Panc1 (cell line): Measurements from ENCODE around the gene CYP21A2. TPM values are rescaled to one million over a fixed set of nuclear protein-coding genes. Genes with fewer than 3 reads are reported as not detected.

Source experiments
- ATAC-seq: fragments of 200-7000 bp; cut with Tn5 transposase; 2 replicates; pipeline ENCODE4 v1.9.1; 2020; ENCODE audit warnings: mild to moderate bottlenecking, moderate library complexity
- BruUV-seq: library from RNA; stranded (reverse); fragments of 400-500 nt; replicated peaks from 2 replicates; lab custom pipeline; 2021; lab: Mats Ljungman, UMichigan
- CTCF ChIA-PET: fragments of 300-600 bp; sonication (Branson Sonifier 250); formaldehyde crosslinking; loops from one replicate; lab custom pipeline; 2022; ENCODE audit warnings: antibody characterized with exemption; lab: Charles Lee
- POLR2A ChIA-PET: fragments of 300-600 bp; sonication (Branson Sonifier 250); formaldehyde crosslinking; loops from one replicate; lab custom pipeline; 2022; ENCODE audit warnings: antibody characterized with exemption; lab: Charles Lee
- DNase-seq: peaks from one replicate; pipeline ENCODE4 v3.0.0-alpha.2; 2010; ENCODE audit warnings: low read depth, low spot score
- H3K27ac ChIP-seq: 2 replicates; pipeline ENCODE4 v1.5.1; 2011; ENCODE audit warnings: mild to moderate bottlenecking, low read length, inconsistent platforms
- H3K27me3 ChIP-seq: fragments of 200-500 bp; sonication (Bioruptor generic); 2 replicates; pipeline ENCODE4 v1.6.0; 2014; ENCODE audit warnings: low read length, inconsistent platforms; ENCODE audit not compliant: control insufficient read depth, insufficient read depth
- H3K36me3 ChIP-seq: fragments of 200-500 bp; sonication (Bioruptor generic); 2 replicates; pipeline ENCODE4 v1.5.1; 2014; ENCODE audit warnings: inconsistent platforms, mild to moderate bottlenecking, low read length, moderate library complexity; ENCODE audit not compliant: control insufficient read depth, insufficient read depth
- H3K4me1 ChIP-seq: 2 replicates; pipeline ENCODE4 v1.5.1; 2011; ENCODE audit warnings: inconsistent platforms, mild to moderate bottlenecking, low read length, moderate library complexity; ENCODE audit not compliant: control insufficient read depth, insufficient read depth
- H3K4me3 ChIP-seq, 2 experiments: 2 replicates each; pipeline ENCODE4 v1.5.1; 2011 to 2012; ENCODE audit warnings: low read depth in 2 of 2, low read length in 2 of 2, mild to moderate bottlenecking in 2 of 2, inconsistent platforms in 1 of 2, moderate library complexity in 1 of 2
- H3K9me3 ChIP-seq: fragments of 200-500 bp; sonication (Bioruptor generic); 2 replicates; pipeline ENCODE4 v1.5.1; 2014; ENCODE audit warnings: low read depth, mild to moderate bottlenecking, inconsistent platforms, low read length, moderate library complexity; ENCODE audit not compliant: control insufficient read depth, insufficient read depth
- CTCF ChIP-seq: fragments of 450-650 bp; IDR thresholded peaks from 2 replicates; pipeline ENCODE4 v1.5.1; 2017; ENCODE audit warnings: mild to moderate bottlenecking
- POLR2AphosphoS5 ChIP-seq: IDR thresholded peaks from 2 replicates; pipeline ENCODE4 v1.6.1; 2012; ENCODE audit warnings: mild to moderate bottlenecking, low read depth, low read length, moderate library complexity
- REST ChIP-seq, 2 experiments: IDR thresholded peaks; 2 replicates each; pipeline ENCODE4 v1.6.1; 2011 to 2012; ENCODE audit warnings: low read depth in 2 of 2, control low read depth in 1 of 2, low read length in 1 of 2, mild to moderate bottlenecking in 1 of 2, moderate library complexity in 1 of 2; ENCODE audit not compliant: insufficient read depth in 1 of 2
- SIN3A ChIP-seq: IDR thresholded peaks from 2 replicates; pipeline ENCODE4 v1.6.1; 2012; ENCODE audit warnings: low read depth, mild to moderate bottlenecking, low read length, moderate library complexity, borderline replicate concordance; ENCODE audit not compliant: insufficient read depth
- TCF7L2 ChIP-seq: IDR thresholded peaks from 2 replicates; pipeline ENCODE4 v1.6.1; 2011; ENCODE audit warnings: mild to moderate bottlenecking, low read depth, low read length, inconsistent platforms
- in situ Hi-C: cut with HindIII; loops from 2 replicates; pipeline ENCODE4 v1.10.0; 2016; ENCODE audit warnings: low sequenced_read_pairs, low pct_unique_long_range_greater_than_20kb
- intact Hi-C: fragments of 100-400 bp; cut with micrococcal nuclease; formaldehyde crosslinking; loops from one replicate; pipeline ENCODE4 v1.10.0; 2022; ENCODE audit not compliant: unreplicated experiment
- total RNA-seq: library from RNA; stranded (reverse); gene quantifications from one replicate; pipeline ENCODE4 v1.2.1, GENCODE V29; 2021; ENCODE audit not compliant: unreplicated experiment

CYP21A2 gene
- total RNA-seq, 1 experiment from 2014 or later, result 1.1 TPM

- H3K36me3 ChIP-seq, result no peaks in the 10 kb centered on the region
- H3K4me3 ChIP-seq, result no peak overlapping the region
- no peaks in the 10 kb centered on the region for H3K4me1 ChIP-seq
- no peaks in the 10 kb centered on the region for H3K27me3 ChIP-seq
- ChIA-PET CTCF (interaction anchor here (0.6 kb wide), 1 partner anchor 29 kb away, joined by 5 read pairs; no protein-coding TSS in a partner anchor), POLR2A (no interaction called here)
- ATAC-seq, result no peak
- BruUV-seq, result no TSS peak
- no peaks in the 10 kb centered on the region for H3K9me3 ChIP-seq
- no peak for TF ChIP-seq POLR2AphosphoS5
- TF ChIP-seq TCF7L2, result no peak
- no peak for TF ChIP-seq CTCF
- TF ChIP-seq SIN3A, result no peak
- no peak for TF ChIP-seq REST (IDR thresholded peaks at IDR 0.05; ENCODE audit: insufficient read depth in 1 of 2, low read depth in 2 of 2, low read length in 1 of 2)
- in situ Hi-C loops (no loop called here), intact Hi-C loops (no loop called here)
- no peak for DNase-seq
- no peak overlapping the region for H3K27ac ChIP-seq
These were observed 35.4 kb downstream of the CYP21A2 start for GRCh38 chr6:32073613-32074012.

- Histone ChIP-seq H3K36me3 (no peaks in the 10 kb centered on the region), H3K4me1 (no peaks in the 10 kb centered on the region), H3K4me3 (no peak overlapping the region), H3K9me3 (no peaks in the 10 kb centered on the region), H3K27me3 (no peaks in the 10 kb centered on the region), H3K27ac (no peak overlapping the region)
- CTCF ChIA-PET, result no interaction called here
- DNase-seq, result no peak
- POLR2A ChIA-PET, result no interaction called here
- in situ Hi-C loops, result no loop called here
- no TSS peak for BruUV-seq
- TF ChIP-seq POLR2AphosphoS5, result no peak
- TF ChIP-seq SIN3A, result no peak
- TF ChIP-seq REST (IDR thresholded peaks at IDR 0.05; ENCODE audit: insufficient read depth in 1 of 2, low read depth in 2 of 2, low read length in 1 of 2), result no peak
- no peak for TF ChIP-seq CTCF
- TF ChIP-seq TCF7L2, result no peak
- intact Hi-C loops, result no loop called here
- 0 out of 2 replicates have a peak, but pooled peaks have one; percentile 27 for ATAC-seq
These were observed 36.8 kb downstream of the CYP21A2 start for GRCh38 chr6:32074996-32075532.
